ENCODE measurements around the gene WDR73.
"Not testable (repeated sequence)": the region's sequence is repeated elsewhere in the genome, so short reads cannot be mapped to it uniquely, and the experiment has no call there.

The WDR73 gene

GRCh38 chr15:84648539-84648938 is 5.5 kb downstream of the WDR73 start:
- DNase-seq (ENCODE audit: low read depth), result peak; percentile 60
- TF ChIP-seq, protein P1, sequence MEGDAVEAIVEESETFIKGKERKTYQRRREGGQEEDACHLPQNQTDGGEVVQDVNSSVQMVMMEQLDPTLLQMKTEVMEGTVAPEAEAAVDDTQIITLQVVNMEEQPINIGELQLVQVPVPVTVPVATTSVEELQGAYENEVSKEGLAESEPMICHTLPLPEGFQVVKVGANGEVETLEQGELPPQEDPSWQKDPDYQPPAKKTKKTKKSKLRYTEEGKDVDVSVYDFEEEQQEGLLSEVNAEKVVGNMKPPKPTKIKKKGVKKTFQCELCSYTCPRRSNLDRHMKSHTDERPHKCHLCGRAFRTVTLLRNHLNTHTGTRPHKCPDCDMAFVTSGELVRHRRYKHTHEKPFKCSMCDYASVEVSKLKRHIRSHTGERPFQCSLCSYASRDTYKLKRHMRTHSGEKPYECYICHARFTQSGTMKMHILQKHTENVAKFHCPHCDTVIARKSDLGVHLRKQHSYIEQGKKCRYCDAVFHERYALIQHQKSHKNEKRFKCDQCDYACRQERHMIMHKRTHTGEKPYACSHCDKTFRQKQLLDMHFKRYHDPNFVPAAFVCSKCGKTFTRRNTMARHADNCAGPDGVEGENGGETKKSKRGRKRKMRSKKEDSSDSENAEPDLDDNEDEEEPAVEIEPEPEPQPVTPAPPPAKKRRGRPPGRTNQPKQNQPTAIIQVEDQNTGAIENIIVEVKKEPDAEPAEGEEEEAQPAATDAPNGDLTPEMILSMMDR (conservative IDR thresholded peaks at IDR 0.05; ENCODE audit: control insufficient read depth, insufficient read depth, low read depth, low read length), result no peak
- no peak overlapping the region for H3K4me3 ChIP-seq (ENCODE audit: control insufficient read depth, low read depth, low read length)

DNA sequence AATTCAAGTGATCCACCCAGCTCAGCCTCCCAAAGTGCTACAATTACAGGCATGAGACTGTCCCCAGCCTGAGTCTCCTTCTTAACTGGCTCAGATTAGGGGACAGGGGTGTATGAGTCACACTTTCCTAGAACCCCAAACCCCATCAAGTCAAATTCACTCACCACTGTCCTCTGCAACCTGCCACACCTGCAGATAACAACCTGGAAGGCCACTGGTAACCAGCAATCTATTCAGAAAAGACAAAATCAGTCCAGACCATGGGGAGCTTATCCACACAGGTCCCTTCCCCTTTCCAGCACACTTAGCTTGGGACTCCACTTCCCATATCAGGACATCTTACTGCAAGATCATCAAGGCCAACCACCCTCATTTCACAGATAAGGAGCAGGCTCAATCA is 6.4 kb downstream of the WDR73 start:
- TF ChIP-seq, protein P1 (conservative IDR thresholded peaks at IDR 0.05; ENCODE audit: control insufficient read depth, insufficient read depth, low read depth, low read length), result no peak
- DNase-seq (ENCODE audit: low read depth), result no peak
- H3K4me3 ChIP-seq (ENCODE audit: control insufficient read depth, low read depth, low read length), result no peak overlapping the region

DNA sequence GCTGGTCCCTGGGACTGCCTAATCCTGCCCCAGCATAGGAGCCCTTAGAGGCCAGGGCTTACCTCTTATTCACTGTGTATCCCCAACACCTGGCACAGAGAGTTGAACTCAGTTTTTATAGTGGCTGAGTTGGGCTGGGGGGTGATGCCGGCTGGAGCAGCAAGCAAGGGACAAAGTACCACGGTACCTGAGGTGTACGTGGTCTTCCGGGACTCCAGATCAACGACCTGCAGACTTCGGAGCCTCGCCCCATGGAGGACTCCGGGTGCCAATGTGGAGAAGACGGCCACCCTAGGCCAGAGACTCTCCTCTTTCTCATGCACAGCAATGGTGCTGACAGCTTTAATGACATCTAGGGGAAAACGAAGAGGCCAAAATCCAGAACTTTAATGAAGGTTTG is 8.1 kb downstream of the WDR73 start:
- TF ChIP-seq, protein P1 (conservative IDR thresholded peaks at IDR 0.05; ENCODE audit: control insufficient read depth, insufficient read depth, low read depth, low read length), result no peak
- no peak for DNase-seq (ENCODE audit: low read depth)
- H3K4me3 ChIP-seq (ENCODE audit: control insufficient read depth, low read depth, low read length), result no peak overlapping the region

- TF ChIP-seq, protein P1 (conservative IDR thresholded peaks at IDR 0.05; ENCODE audit: control insufficient read depth, insufficient read depth, low read depth, low read length), result no peak
- no peak overlapping the region for H3K4me3 ChIP-seq (ENCODE audit: control insufficient read depth, low read depth, low read length)
- no peak for DNase-seq (ENCODE audit: low read depth)
Observed at GRCh38 chr15:84645496-84645895, 8.6 kb downstream of the WDR73 start.

GRCh38 chr15:84643838-84644237 is 10.2 kb downstream of the WDR73 start:
- TF ChIP-seq, protein P1 (conservative IDR thresholded peaks at IDR 0.05; ENCODE audit: control insufficient read depth, insufficient read depth, low read depth, low read length), result no peak
- H3K4me3 ChIP-seq (ENCODE audit: control insufficient read depth, low read depth, low read length), result no peak overlapping the region
- DNase-seq (ENCODE audit: low read depth), result no peak

GRCh38 chr15:84642640-84643039 is 11.4 kb downstream of the WDR73 start:
- not testable (repeated sequence) for H3K4me3 ChIP-seq (ENCODE audit: control insufficient read depth, low read depth, low read length); DNase-seq (ENCODE audit: low read depth)

DNA sequence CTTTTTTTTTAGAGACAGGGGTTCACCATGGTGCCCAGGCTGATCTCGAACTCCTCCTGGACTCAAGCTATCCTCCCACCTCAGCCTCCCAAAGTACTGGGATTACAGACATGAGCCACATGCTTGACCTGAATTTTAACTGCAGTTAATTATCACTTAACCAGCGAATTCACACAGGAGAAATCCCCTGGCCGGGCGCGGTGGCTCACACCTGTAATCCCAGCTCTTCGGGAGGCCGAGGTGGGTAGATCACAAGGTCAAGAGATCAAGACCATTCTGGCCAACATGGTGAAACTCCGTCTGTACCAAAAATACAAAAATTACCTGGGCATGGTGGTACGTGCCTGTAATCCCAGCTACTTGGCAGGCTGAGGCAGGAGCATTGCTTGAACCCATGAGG is 12.2 kb downstream of the WDR73 start:
- not testable (repeated sequence) for DNase-seq (ENCODE audit: low read depth); H3K4me3 ChIP-seq (ENCODE audit: control insufficient read depth, low read depth, low read length)

- H3K4me3 ChIP-seq (ENCODE audit: control insufficient read depth, low read depth, low read length), result no peak overlapping the region
- DNase-seq (ENCODE audit: low read depth), result peak; percentile 51
- TF ChIP-seq, protein P1 (conservative IDR thresholded peaks at IDR 0.05; ENCODE audit: control insufficient read depth, insufficient read depth, low read depth, low read length), result no peak
Observed at GRCh38 chr15:84638103-84638502, 16.0 kb downstream of the WDR73 start.

All from fibroblast of mammary gland (primary cell).